NCI-H2029 treated with DMSO at 0.1 percent for 48 hours (cell line): Measurements from ENCODE around the gene GPR161.
"Not testable (repeated sequence)": the region's sequence is repeated elsewhere in the genome, so short reads cannot be mapped to it uniquely, and the experiment has no call there.

ENCODE experiments used
- DNase-seq: peaks from one replicate; lab custom pipeline; 2025; lab: John Stamatoyannopoulos, UW

Gene GPR161, protein sequence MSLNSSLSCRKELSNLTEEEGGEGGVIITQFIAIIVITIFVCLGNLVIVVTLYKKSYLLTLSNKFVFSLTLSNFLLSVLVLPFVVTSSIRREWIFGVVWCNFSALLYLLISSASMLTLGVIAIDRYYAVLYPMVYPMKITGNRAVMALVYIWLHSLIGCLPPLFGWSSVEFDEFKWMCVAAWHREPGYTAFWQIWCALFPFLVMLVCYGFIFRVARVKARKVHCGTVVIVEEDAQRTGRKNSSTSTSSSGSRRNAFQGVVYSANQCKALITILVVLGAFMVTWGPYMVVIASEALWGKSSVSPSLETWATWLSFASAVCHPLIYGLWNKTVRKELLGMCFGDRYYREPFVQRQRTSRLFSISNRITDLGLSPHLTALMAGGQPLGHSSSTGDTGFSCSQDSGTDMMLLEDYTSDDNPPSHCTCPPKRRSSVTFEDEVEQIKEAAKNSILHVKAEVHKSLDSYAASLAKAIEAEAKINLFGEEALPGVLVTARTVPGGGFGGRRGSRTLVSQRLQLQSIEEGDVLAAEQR

DNA sequence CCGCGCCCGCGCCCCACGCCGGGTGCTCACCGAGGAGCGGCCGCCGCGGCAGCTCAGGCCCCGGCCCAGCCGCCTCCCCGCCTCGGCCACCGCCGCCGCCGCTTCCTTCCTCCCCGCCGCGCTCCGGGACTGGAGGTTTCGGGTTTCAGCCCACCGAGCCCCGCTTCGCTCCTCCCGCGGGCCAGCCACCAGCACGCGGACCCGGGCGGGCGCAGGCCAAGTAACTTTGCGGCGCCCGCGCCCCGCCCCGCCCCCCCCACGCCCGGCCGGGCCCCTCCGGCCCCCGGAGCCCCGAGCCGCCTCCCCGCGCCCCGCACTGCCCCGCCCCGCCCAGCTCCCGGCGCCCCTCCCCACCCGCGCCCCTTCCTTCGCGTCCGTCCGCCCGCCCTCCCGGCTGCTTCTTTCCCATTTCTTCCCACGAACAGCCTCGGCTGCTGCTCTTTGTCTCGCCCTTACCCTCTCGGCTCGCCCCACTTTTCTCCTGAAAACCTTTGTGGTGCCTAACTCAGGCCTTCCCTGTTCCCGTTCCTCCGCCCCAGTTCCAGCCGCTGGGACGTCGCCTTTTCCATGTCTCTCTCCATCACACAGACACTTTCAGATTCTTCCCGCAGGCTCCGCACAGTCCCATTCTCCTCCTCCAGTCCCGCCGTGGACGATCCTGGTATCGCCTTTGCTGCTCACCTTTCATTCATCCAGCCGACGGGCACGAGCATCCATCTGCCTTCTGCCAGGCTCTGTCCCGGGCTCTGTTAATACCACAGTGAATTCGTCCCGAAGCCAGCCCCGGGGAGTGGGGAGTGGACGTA lies at the start of gene GPR161:
TSS of gene GPR161 (minus strand) at position 222 of the 806 bp plus-strand sequence. CDS start 32,080 bp downstream, outside the sequence.
- DNase-seq = no peak

DNA sequence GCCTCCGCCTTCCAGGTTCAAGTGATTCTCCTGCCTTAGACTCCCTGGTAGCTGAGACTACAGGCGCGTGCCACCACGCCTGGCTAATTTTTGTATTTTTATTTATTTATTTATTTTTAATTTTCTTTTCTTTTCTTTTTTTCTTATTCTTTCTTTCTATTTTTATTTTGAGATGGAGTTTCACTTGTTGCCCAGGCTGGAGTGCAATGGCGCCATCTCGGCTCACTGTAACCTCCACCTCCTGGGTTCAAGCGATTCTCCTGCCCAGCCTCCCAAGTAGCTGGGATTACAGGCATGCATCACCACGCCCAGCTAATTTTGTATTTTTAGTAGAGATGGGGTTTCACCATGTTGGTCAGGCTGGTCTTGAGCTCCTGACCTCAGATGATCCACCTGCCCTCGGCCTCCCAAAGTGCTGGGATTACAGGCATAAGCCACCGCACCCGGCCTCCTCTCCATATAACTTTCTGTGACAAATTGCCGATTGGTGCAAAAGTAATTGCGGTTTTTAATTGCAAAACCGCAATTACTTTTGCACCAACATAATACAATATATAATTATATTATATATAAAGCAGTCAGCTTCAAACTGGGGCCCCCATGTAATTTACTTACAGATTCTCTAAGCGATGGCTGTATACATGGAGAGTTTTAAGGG lies 44.5 kb upstream of the GPR161 start:
- DNase-seq = not testable (repeated sequence)

DNA sequence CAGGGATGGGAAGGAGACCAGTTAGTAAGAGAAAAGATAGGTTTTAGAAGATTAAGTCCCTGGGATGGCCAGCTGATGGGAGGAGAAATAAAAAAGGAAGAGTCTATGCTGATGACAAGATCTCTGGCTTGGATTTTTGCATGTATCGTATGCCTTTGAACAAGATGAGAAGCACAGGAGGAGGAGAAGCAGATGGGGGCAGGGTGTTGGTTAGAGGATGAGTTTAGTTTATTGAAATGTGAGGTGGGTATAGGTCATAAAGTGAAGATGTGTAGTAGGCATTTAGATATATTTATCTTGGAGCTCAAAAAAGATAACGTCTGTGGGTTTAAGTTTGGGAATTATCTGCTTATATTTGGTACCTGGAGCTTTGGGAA lies 43.4 kb upstream of the GPR161 start:
- DNase-seq = no peak

DNA sequence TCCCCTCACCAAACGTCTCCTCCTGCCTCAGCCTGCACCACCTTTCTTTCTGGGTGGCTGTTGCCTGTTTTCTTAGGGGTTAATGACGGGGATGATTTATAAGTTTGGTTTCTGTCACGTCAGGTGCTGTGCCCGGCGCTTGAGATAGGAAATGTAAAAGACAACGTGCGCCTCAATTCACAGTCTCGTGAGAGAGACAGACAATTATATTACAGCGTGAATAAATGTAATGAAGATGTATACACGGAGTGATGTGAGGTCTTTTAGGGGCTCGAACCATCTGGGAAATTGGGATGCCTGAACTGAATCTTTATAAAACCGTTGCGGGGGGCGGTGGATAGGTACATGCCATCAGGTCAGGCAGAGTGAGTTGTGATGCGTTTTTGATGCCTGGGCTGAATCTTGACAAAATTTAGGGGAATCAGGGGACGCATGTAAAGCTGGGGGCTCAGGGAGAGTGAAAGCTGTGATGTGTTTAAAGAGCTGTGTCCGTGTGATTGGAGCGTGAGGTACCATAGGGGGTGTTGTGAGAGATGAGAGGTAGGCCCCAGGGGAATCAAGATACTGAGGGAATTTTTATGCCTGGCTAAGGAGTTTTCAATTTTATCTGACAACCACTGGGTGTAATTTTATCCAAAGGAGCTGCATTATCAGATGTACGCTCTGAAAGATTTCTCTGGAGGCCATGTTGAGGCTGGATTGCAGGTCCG lies 42.9 kb upstream of the GPR161 start:
- DNase-seq = no peak

- peak; percentile 77 for DNase-seq
These were observed 42.1 kb upstream of the GPR161 start, which contains the start of gene TIPRL for GRCh38 chr1:168178638-168179437. TIPRL (plus strand) TSS chr1:168178962; CDS start chr1:168179078, 116 bp downstream.

DNA sequence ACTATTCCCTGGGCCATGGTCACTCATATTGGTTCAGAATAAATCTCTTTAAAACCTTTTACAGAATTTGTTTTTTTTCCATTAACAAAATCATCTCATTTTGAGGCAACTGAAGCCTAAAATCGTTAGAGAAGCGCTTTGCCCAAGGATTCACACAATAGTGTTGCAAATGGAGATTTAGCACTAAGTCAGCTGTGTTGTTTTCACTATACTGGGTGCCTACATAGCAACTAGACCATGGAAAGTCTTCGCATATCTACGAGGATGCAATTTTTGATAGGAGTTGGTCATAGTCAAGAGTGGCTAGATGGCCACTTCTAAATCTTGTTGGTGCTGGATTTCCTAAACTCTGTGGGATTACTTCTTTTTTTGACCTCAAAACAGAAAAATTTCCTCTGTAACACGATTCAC lies 41.5 kb upstream of the GPR161 start:
- DNase-seq = no peak

- DNase-seq = no peak
These were observed 35.7 kb upstream of the GPR161 start for GRCh38 chr1:168172250-168172915.

- no peak for DNase-seq
These were observed 34.1 kb upstream of the GPR161 start for GRCh38 chr1:168170564-168171508.

DNA sequence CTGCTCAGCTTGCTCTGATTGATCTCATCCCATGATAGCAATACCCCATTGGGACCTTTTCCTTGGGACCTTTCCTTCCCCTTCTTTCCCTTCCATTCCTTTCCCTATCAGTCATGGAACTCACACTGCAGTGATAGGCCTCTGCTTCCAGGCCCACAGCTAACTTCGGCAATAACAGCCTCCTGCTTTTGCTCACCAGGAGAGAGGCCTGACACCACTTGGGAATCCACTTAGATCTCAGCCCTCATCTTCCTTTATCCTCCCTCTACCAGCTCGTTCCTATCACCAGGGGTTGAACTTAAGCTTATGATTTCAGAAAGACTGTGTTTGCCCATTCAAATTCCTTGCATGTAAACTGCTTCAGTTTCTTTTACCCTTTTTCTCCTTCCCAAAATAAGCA lies 31.1 kb upstream of the GPR161 start:
- no peak for DNase-seq

- DNase-seq = no peak
These were observed 28.0 kb upstream of the GPR161 start for GRCh38 chr1:168164771-168165170.

GRCh38 chr1:168163670-168164069 lies 26.9 kb upstream of the GPR161 start:
- no peak for DNase-seq

GRCh38 chr1:168161459-168161858 lies 24.7 kb upstream of the GPR161 start:
- DNase-seq = no peak

- DNase-seq = no peak
These were observed 23.2 kb upstream of the GPR161 start for GRCh38 chr1:168159979-168160378.

GRCh38 chr1:168159251-168159650 lies 22.5 kb upstream of the GPR161 start:
- DNase-seq = no peak

- no peak for DNase-seq
These were observed 20.9 kb upstream of the GPR161 start for GRCh38 chr1:168157638-168158037.

DNA sequence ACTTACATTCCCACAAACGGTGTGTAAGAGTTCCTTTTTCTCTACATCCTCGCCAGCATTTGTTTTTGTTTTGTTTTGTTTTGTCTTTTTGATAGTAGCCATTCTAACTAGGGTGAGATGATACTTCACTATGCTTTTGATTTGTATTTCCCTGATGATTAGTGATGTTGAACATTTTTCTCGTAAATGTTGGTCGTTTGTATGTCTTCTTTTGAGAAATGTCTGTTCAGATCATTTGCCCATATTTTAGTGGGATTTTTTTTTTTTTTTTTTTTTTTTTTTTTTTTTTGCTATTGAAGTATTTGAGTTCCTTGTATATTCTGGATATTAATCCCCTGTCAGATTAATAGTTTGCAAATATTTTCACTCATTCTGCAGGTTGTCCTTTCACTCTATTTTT lies 19.2 kb upstream of the GPR161 start:
- no peak for DNase-seq

DNA sequence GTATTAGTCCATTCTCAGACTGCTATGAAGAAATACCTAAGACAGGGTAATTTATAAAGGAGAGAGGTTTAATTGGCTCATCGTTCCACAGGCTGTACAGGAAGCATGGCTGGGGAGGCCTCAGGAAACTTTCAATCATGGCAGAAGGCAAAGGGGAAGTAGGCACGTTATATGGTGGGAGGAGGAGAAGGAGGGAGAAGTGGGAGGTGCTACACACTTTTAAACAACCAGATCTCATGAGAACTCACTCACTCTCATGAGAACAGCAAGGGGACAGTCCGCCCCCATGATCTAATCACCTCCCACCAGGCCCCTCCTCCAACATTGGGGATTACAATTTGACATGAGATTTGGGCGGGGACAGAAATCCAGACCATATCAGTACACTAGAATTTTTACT lies 18.0 kb upstream of the GPR161 start:
- DNase-seq = not testable (repeated sequence)

- DNase-seq = no peak
These were observed 15.2 kb upstream of the GPR161 start for GRCh38 chr1:168151935-168152334.

DNA sequence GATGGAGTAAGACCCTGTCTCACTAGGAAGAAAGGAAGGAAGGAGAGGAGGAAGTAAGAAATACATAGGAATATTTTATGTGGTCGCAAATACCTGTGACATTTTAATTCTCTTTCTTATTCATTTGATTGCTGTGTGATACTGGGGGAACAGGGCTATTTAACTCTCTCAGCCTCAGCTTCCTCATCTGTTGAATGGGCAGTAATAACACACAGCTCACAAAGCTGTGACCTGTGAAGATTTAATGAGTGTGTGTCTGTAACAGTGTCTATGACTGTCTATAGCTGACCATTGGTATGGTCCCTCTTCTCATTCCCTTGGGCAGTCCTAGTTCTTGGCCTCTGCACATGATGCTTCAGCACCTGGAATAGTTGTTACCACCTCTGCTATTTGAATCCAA lies 13.6 kb upstream of the GPR161 start:
- no peak for DNase-seq
